ENCODE measurements around the gene ASH1L.
"Not testable (repeated sequence)": the region's sequence is repeated elsewhere in the genome, so short reads cannot be mapped to it uniquely, and the experiment has no call there.

The ASH1L gene

GRCh38 chr1:155562581-155563376 lies at the start of gene ASH1L:
Gene ASH1L, minus strand, starts transcription at chr1:155562803. Its CDS starts 41,284 bp downstream, at chr1:155521519.
- DNase-seq (ENCODE audit: low read depth), result peak; percentile 92

- DNase-seq (ENCODE audit: low read depth), result not testable (repeated sequence)
Observed at GRCh38 chr1:155610257-155610647, 47.6 kb upstream of the ASH1L start.

GRCh38 chr1:155609515-155610256 lies 47.1 kb upstream of the ASH1L start, which contains the start of gene MSTO1:
Gene MSTO1, plus strand, starts transcription at chr1:155610218. Its CDS starts 31 bp downstream, at chr1:155610249.
- peak; percentile 98 for DNase-seq (ENCODE audit: low read depth)

- DNase-seq (ENCODE audit: low read depth), result no peak
Observed at GRCh38 chr1:155608888-155609225, 46.3 kb upstream of the ASH1L start.

GRCh38 chr1:155607708-155608107 lies 45.1 kb upstream of the ASH1L start:
- no peak for DNase-seq (ENCODE audit: low read depth)

- not testable (repeated sequence) for DNase-seq (ENCODE audit: low read depth)
Observed at GRCh38 chr1:155599828-155600572, 37.4 kb upstream of the ASH1L start.

- DNase-seq (ENCODE audit: low read depth), result no peak
Observed at GRCh38 chr1:155598842-155599331, 36.3 kb upstream of the ASH1L start.

- DNase-seq (ENCODE audit: low read depth), result no peak
Observed at GRCh38 chr1:155596864-155597263, 34.3 kb upstream of the ASH1L start.

- not testable (repeated sequence) for DNase-seq (ENCODE audit: low read depth)
Observed at GRCh38 chr1:155595877-155596474, 33.4 kb upstream of the ASH1L start.

- peak; percentile 13 for DNase-seq (ENCODE audit: low read depth)
Observed at GRCh38 chr1:155591770-155592169, 29.2 kb upstream of the ASH1L start.

GRCh38 chr1:155590516-155591247 lies 28.1 kb upstream of the ASH1L start:
- not testable (repeated sequence) for DNase-seq (ENCODE audit: low read depth)

- DNase-seq (ENCODE audit: low read depth), result not testable (repeated sequence)
Observed at GRCh38 chr1:155589282-155589681, 26.7 kb upstream of the ASH1L start.

- not testable (repeated sequence) for DNase-seq (ENCODE audit: low read depth)
Observed at GRCh38 chr1:155583846-155584245, 21.2 kb upstream of the ASH1L start.

GRCh38 chr1:155575608-155576007 lies 13.0 kb upstream of the ASH1L start:
- not testable (repeated sequence) for DNase-seq (ENCODE audit: low read depth)

- no peak for DNase-seq (ENCODE audit: low read depth)
Observed at GRCh38 chr1:155574077-155574476, 11.5 kb upstream of the ASH1L start.

- no peak for DNase-seq (ENCODE audit: low read depth)
Observed at GRCh38 chr1:155570593-155570990, 8.0 kb upstream of the ASH1L start.

- DNase-seq (ENCODE audit: low read depth), result no peak
Observed at GRCh38 chr1:155569988-155570592, 7.5 kb upstream of the ASH1L start.

GRCh38 chr1:155563377-155564022 lies 897 bp upstream of the ASH1L start:
- DNase-seq (ENCODE audit: low read depth), result peak; percentile 2

GRCh38 chr1:155561779-155562580 lies 623 bp downstream of the ASH1L start:
- DNase-seq (ENCODE audit: low read depth), result peak; percentile 53

All from stimulated activated CD4-positive, alpha-beta T cell treated with anti-CD3 and anti-CD28 coated beads, Interleukin-2, amount 100 ng/mL, for 4 hours (primary cell).